Small intestine (tissue), 7 donors: Measurements from ENCODE around the gene LSAMP. TPM values are rescaled to one million over a fixed set of nuclear protein-coding genes. Genes with fewer than 3 reads are reported as not detected.
"Not testable (repeated sequence)": the region's sequence is repeated elsewhere in the genome, so short reads cannot be mapped to it uniquely, and the experiment has no call there.

ENCODE experiments used
- DNase-seq, 2 donors: peaks; one replicate each; pipeline versions ENCODE4 v3.0.0 to v3.0.0-alpha.2; 2013
- FAIRE-seq: peaks from 2 replicates; lab custom pipeline; 2012; peaks lifted over from hg19 to GRCh38; lab: Jason Lieb, UNC
- H3K27ac ChIP-seq, 3 donors: one replicate each; pipeline ENCODE4 v1.5.1; 2013; ENCODE audit warnings: low read length in 2 of 3, mild to moderate bottlenecking in 2 of 3, control low read depth in 1 of 3, inconsistent platforms in 1 of 3, low read depth in 1 of 3, moderate library complexity in 1 of 3
- H3K27me3 ChIP-seq, 3 donors: one replicate each; pipeline ENCODE4 v1.6.1; 2013; ENCODE audit warnings: low read length in 3 of 3, inconsistent platforms in 1 of 3; ENCODE audit not compliant: control insufficient read depth in 3 of 3, insufficient read depth in 3 of 3
- H3K36me3 ChIP-seq, 3 donors: one replicate each; pipeline ENCODE4 v1.6.1; 2013; ENCODE audit warnings: low read length in 3 of 3, inconsistent platforms in 1 of 3, low read depth in 1 of 3, mild to moderate bottlenecking in 1 of 3, moderate library complexity in 1 of 3; ENCODE audit not compliant: control insufficient read depth in 3 of 3, insufficient read depth in 2 of 3
- H3K4me1 ChIP-seq, 3 donors: one replicate each; pipeline ENCODE4 v1.6.1; 2013; ENCODE audit warnings: low read length in 2 of 3, inconsistent platforms in 1 of 3, low read depth in 1 of 3, mild to moderate bottlenecking in 1 of 3, moderate library complexity in 1 of 3; ENCODE audit not compliant: control insufficient read depth in 3 of 3, insufficient read depth in 2 of 3
- H3K4me3 ChIP-seq, 3 donors: one replicate each; pipeline ENCODE4 v1.5.1; 2013; ENCODE audit warnings: low read length in 3 of 3, control low read depth in 1 of 3, inconsistent platforms in 1 of 3, low read depth in 1 of 3, mild to moderate bottlenecking in 1 of 3, moderate library complexity in 1 of 3
- H3K9me3 ChIP-seq, 2 donors: one replicate each; pipeline ENCODE4 v1.6.1; 2013; ENCODE audit warnings: low read depth in 1 of 2, low read length in 1 of 2; ENCODE audit not compliant: control insufficient read depth in 2 of 2, insufficient read depth in 1 of 2
- WGBS, 3 donors: extraction: QIAGEN DNeasy Blood & Tissue Kit; methylation state at CpG; one replicate each; pipeline ENCODE4 v1.1.7; 2013; 5-methylcytosine and 5-hydroxymethylcytosine counted together
- polyA plus RNA-seq, 4 donors: library from polyadenylated mRNA; stranded (reverse) in 3 of 4; unstranded in 1 of 4; fragments of 200-250 nt in 3 of 4; fragments of 120-200 nt in 1 of 4; gene quantifications; one replicate each; pipeline versions ENCODE4 v1.2.1 to v1.2.3, GENCODE V29; 2013
- donor health status: healthy with polysubstance abuse.
- donor health status: control.
- donor health status: control.
- donor health status: Bipolar disorder and iron deficiency.
- donor health status: healthy.

Gene LSAMP
- polyA plus RNA-seq, 4 donors = 0.27 to 2.9 (median 1.8) TPM; not detected in 1

GRCh38 chr3:115853104-115853503 is 592.2 kb downstream of the LSAMP start:
- DNase-seq (no peak), FAIRE-seq (no peak)
- H3K4me3 ChIP-seq = no peak overlapping the region
- no peaks in the 10 kb centered on the region for H3K9me3 ChIP-seq
- H3K27ac ChIP-seq = no peak overlapping the region
- H3K27me3 ChIP-seq = no peaks in the 10 kb centered on the region
- no peaks in the 10 kb centered on the region for H3K36me3 ChIP-seq
- H3K4me1 ChIP-seq = no peaks in the 10 kb centered on the region

- Histone ChIP-seq H3K4me1 (no peaks in the 10 kb centered on the region), H3K4me3 (no peak overlapping the region), H3K27ac (no peak overlapping the region), H3K36me3 (no peaks in the 10 kb centered on the region), H3K9me3 (no peaks in the 10 kb centered on the region), H3K27me3 (no peaks in the 10 kb centered on the region)
- DNase-seq (no peak), FAIRE-seq (no peak)
- 59 to 85% (median 72%) methylated on average over 4 of the region's 4 CpGs for WGBS, 3 donors
Observed at GRCh38 chr3:115852278-115852677, 593.0 kb downstream of the LSAMP start.

GRCh38 chr3:115851571-115851970 is 593.7 kb downstream of the LSAMP start:
- no peak for FAIRE-seq
- H3K4me1 ChIP-seq = no peaks in the 10 kb centered on the region
- H3K4me3 ChIP-seq = no peak overlapping the region
- H3K27ac ChIP-seq = no peak overlapping the region
- no peaks in the 10 kb centered on the region for H3K9me3 ChIP-seq
- no peaks in the 10 kb centered on the region for H3K36me3 ChIP-seq
- DNase-seq = no peak
- WGBS, 3 donors = 72 to 85% (median 76%) methylated on average over 3 of the region's 3 CpGs
- H3K27me3 ChIP-seq = no peaks in the 10 kb centered on the region

- 68 to 88% (median 78%) methylated on average over 1 of the region's 1 CpG for WGBS, 3 donors
- DNase-seq (no peak), FAIRE-seq (no peak)
- Histone ChIP-seq H3K27ac (no peak overlapping the region), H3K36me3 (no peaks in the 10 kb centered on the region), H3K27me3 (no peaks in the 10 kb centered on the region), H3K9me3 (no peaks in the 10 kb centered on the region), H3K4me3 (no peak overlapping the region), H3K4me1 (no peaks in the 10 kb centered on the region)
Observed at GRCh38 chr3:115848641-115849040, 596.6 kb downstream of the LSAMP start.

- H3K4me3 ChIP-seq = no peak overlapping the region
- no peaks in the 10 kb centered on the region for H3K4me1 ChIP-seq
- H3K36me3 ChIP-seq = no peaks in the 10 kb centered on the region
- DNase-seq (no peak), FAIRE-seq (no peak)
- 24 to 39% (median 31%) methylated on average over 1 of the region's 1 CpG for WGBS, 3 donors
- H3K9me3 ChIP-seq = no peaks in the 10 kb centered on the region
- H3K27me3 ChIP-seq = no peaks in the 10 kb centered on the region
- no peak overlapping the region for H3K27ac ChIP-seq
Observed at GRCh38 chr3:115845986-115846385, 599.3 kb downstream of the LSAMP start.

- H3K27ac ChIP-seq, H3K4me3 ChIP-seq, DNase-seq, FAIRE-seq, H3K4me1 ChIP-seq, H3K27me3 ChIP-seq, H3K9me3 ChIP-seq, H3K36me3 ChIP-seq: not testable (repeated sequence)
- 81 to 94% (median 93%) methylated on average over 5 of the region's 5 CpGs for WGBS, 3 donors
Observed at GRCh38 chr3:115844729-115845128, 600.6 kb downstream of the LSAMP start.

GRCh38 chr3:115843206-115843605 is 602.1 kb downstream of the LSAMP start:
- 59 to 64% (median 60%) methylated on average over 1 of the region's 1 CpG for WGBS, 3 donors
- Histone ChIP-seq H3K4me1 (no peaks in the 10 kb centered on the region), H3K27me3 (peaks cover 0 to 2% (median 0%) of the 10 kb centered on the region in 3 donors), H3K9me3 (no peaks in the 10 kb centered on the region), H3K4me3 (no peak overlapping the region), H3K36me3 (no peaks in the 10 kb centered on the region), H3K27ac (no peak overlapping the region)
- no peak for DNase-seq
- no peak for FAIRE-seq

GRCh38 chr3:115839246-115839645 is 606.0 kb downstream of the LSAMP start:
- no peaks in the 10 kb centered on the region for H3K9me3 ChIP-seq
- no peaks in the 10 kb centered on the region for H3K4me1 ChIP-seq
- peaks cover 0 to 2% (median 0%) of the 10 kb centered on the region in 3 donors for H3K27me3 ChIP-seq
- FAIRE-seq = no peak
- H3K27ac ChIP-seq = no peak overlapping the region
- H3K36me3 ChIP-seq = no peaks in the 10 kb centered on the region
- no peak overlapping the region for H3K4me3 ChIP-seq
- DNase-seq = no peak

- no peak for FAIRE-seq
Observed at GRCh38 chr3:115838786-115839185, 606.5 kb downstream of the LSAMP start.

More at GRCh38 chr3:115838786-115839185, 606.5 kb downstream of the LSAMP start:
- no peaks in the 10 kb centered on the region for H3K9me3 ChIP-seq
- 89 to 93% (median 92%) methylated on average over 8 of the region's 8 CpGs for WGBS, 3 donors
- no peak for DNase-seq
- no peaks in the 10 kb centered on the region for H3K4me1 ChIP-seq
- H3K4me3 ChIP-seq = no peak overlapping the region
- no peak overlapping the region for H3K27ac ChIP-seq
- no peaks in the 10 kb centered on the region for H3K36me3 ChIP-seq
- peaks cover 0 to 2% (median 0%) of the 10 kb centered on the region in 3 donors for H3K27me3 ChIP-seq
